SIG-M5 treated with dmso at 0.1 percent for 504 hours (cell line): ENCODE data around the gene FIGLA.

ENCODE experiments used
- DNase-seq: peaks from one replicate; lab custom pipeline; 2025; ENCODE audit not compliant: unreplicated experiment; lab: John Stamatoyannopoulos, UW

Gene FIGLA

GRCh38 chr2:70790136-70790828, at the start of gene FIGLA:
TSS of gene FIGLA (minus strand) at chr2:70790643. CDS start at chr2:70790638, 5 bp downstream.
- DNase-seq: no peak

- DNase-seq: no peak
Observed at GRCh38 chr2:70837980-70838925, 47.8 kb upstream of the FIGLA start.

- DNase-seq: no peak
Observed at GRCh38 chr2:70835643-70836042, 45.2 kb upstream of the FIGLA start, which contains the start of gene CD207. TSS of gene CD207 (minus strand) at chr2:70835816. CDS start at chr2:70835776, 40 bp downstream.

- no peak for DNase-seq
Observed at GRCh38 chr2:70834881-70835280, 44.4 kb upstream of the FIGLA start.

- no peak for DNase-seq
Observed at GRCh38 chr2:70834106-70834505, 43.7 kb upstream of the FIGLA start.

GRCh38 chr2:70833246-70833645, 42.8 kb upstream of the FIGLA start:
- no peak for DNase-seq

- DNase-seq: no peak
Observed at GRCh38 chr2:70832386-70832785, 41.9 kb upstream of the FIGLA start.

- no peak for DNase-seq
Observed at GRCh38 chr2:70831861-70832260, 41.4 kb upstream of the FIGLA start.

GRCh38 chr2:70830366-70830765, 39.9 kb upstream of the FIGLA start:
- no peak for DNase-seq

- DNase-seq: no peak
Observed at GRCh38 chr2:70829916-70830315, 39.5 kb upstream of the FIGLA start.

GRCh38 chr2:70828914-70829824, 38.7 kb upstream of the FIGLA start:
- DNase-seq: no peak

GRCh38 chr2:70828115-70828514, 37.7 kb upstream of the FIGLA start:
- no peak for DNase-seq

GRCh38 chr2:70827388-70827787, 36.9 kb upstream of the FIGLA start:
- DNase-seq: no peak

- no peak for DNase-seq
Observed at GRCh38 chr2:70826696-70827350, 36.4 kb upstream of the FIGLA start.

GRCh38 chr2:70823249-70823648, 32.8 kb upstream of the FIGLA start:
- DNase-seq: no peak

GRCh38 chr2:70822843-70823242, 32.4 kb upstream of the FIGLA start:
- no peak for DNase-seq

- no peak for DNase-seq
Observed at GRCh38 chr2:70820499-70820898, 30.1 kb upstream of the FIGLA start, which contains the start of gene CLEC4F. TSS of gene CLEC4F (minus strand) at chr2:70820599. CDS start at chr2:70820523, 76 bp downstream.

GRCh38 chr2:70817284-70817954, 27.0 kb upstream of the FIGLA start:
- DNase-seq: no peak

- DNase-seq: no peak
Observed at GRCh38 chr2:70816726-70817125, 26.3 kb upstream of the FIGLA start.
